Esophagus mucosa (tissue), 1 donor: Measurements from ENCODE around the gene MYO1H. TPM values are rescaled to one million over a fixed set of nuclear protein-coding genes. Genes with fewer than 3 reads are reported as not detected.
"Not testable (repeated sequence)": the region's sequence is repeated elsewhere in the genome, so short reads cannot be mapped to it uniquely, and the experiment has no call there.

Source experiments
- ATAC-seq: fragments of 200-7000 bp; cut with Tn5 transposase; one replicate; pipeline ENCODE4 v1.9.1; 2020
- total RNA-seq: library from RNA; stranded (reverse); gene quantifications from one replicate; pipeline ENCODE4 v1.2.4, GENCODE V29; 2023
- donor health status: DM: yes; HTN: yes; CAD: no.

Gene MYO1H, protein sequence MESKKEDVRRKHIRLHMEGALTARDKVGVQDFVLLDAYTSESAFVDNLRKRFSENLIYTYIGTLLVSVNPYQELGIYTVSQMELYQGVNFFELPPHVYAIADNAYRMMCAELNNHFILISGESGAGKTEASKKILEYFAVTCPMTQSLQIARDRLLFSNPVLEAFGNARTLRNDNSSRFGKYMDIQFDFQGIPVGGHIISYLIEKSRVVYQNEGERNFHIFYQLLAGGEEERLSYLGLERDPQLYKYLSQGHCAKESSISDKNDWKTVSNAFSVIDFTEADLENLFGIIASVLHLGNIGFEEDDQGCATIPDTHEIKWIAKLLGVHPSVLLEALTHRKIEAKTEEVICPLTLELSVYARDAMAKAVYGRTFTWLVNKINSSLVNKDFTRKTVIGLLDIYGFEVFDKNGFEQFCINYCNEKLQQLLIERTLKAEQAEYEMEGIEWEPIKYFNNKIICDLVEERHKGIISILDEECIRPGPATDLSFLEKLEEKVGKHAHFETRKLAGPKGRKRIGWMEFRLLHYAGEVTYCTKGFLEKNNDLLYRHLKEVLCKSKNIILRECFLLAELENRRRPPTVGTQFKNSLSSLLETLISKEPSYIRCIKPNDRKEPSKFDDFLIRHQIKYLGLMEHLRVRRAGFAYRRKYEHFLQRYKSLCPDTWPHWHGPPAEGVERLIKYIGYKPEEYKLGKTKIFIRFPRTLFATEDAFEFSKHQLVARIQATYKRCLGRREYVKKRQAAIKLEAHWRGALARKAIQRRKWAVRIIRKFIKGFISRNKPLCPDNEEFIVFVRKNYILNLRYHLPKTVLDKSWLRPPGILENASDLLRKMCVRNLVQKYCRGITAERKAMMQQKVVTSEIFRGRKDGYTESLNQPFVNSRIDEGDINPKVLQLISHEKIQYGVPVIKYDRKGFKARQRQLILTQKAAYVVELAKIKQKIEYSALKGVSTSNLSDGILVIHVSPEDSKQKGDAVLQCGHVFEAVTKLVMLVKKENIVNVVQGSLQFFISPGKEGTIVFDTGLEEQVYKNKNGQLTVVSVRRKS
- 1.0 TPM for total RNA-seq

DNA sequence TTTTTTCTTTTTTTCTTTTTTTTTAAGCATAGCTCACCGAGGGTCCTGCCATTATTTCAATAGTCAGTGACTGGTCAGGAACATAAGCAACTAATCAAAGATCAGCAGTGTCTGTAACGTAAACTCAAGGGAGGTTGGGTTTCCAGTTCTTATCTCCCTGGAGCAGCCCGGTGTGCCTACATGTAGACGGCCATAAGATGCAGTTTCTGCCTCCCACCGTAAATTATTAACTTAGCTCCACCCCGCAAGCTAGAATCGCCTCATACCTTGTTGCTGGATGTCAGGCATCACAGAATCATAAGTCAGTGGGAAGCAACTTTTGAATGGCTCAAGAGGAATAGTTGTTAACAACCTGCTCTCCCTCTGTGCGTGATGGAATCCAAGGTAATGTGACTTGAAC is at the start of gene MYO1H:
TSS of gene MYO1H (plus strand) at position 312 of the 400 bp plus-strand sequence. CDS start at position 373, 61 bp downstream.
- ATAC-seq, result no peak

DNA sequence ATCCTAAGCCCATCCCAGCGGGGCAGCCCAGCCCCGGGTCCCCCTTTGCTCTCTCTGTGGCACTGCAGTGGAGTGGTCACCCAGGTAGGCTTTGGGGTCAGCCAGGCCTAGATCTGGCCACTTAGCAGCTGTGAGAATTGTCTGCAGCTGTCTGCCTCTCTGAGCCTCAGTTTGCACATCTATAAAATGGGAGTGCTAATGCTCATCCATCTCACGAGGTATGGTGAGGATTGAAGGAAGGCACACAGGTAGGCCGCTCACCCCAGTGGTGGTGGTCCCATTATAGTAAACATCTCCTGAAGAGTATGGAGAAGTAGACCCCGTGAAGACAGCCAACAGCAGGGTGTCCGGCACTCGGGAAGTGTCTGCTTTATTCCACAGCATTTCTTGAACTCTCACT is 47.9 kb upstream of the MYO1H start:
- ATAC-seq, result no peak

DNA sequence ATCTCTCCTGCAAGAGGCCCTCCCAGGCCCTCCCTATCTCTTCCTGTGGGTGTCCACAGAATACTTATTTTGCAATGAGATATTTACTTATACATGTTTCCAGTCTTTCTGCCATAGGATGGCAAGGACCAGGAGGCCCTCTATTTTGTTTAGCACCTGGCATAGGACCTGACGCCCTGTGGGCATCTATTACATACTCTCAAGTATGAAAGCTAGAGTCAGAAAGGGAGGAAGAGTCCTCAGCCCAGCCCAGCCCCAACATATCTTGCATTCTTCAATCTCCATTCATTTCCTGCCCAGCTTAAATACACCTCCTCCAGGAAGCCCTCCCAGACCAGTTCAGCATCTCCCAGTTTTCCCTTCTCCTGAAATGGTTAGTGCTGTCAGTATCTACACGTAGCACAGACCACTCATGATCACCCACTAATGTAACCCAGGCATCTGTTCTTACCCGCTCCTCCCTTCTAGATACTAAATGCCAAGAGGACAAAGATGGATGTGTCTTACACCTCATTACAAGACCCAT is 46.0 kb upstream of the MYO1H start:
- no peak for ATAC-seq

DNA sequence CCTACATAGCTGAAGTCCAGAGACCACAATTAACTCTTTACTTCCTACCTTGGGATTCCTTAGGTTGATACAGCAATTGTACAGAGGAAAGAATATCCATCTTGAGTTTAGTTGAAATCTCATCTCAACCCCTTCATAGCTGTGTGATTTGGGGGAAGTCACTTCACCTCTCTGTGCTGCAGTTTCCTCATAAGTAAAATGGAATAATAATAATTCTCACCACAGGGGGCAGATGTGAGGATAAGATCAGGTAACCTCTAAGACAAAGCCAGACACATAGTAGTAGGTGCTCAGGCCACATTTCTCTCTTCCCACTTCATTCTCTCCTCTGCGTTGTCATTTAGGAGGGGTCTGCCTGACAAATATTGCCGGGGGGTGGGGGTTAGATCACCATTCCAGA is 45.3 kb upstream of the MYO1H start:
- peak; percentile 39 for ATAC-seq

DNA sequence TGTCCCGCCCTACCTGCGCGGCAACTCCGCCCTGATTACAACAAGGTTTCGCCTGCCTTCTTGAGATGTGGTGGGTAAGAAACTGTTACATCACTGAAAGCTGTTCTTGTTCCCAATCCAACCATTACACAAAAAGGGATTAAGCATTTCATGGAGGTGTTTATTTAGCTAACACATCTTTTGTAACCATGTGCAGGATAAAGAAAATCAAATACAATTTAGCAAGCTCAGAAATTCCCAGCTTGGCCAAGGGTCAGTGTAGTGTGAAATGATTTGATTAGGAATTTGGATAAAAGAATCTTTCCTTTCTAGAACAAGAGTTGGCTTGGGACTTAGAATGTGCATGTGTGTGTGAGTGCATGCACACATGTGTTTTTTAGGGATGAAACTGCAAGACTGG is 44.9 kb upstream of the MYO1H start:
- ATAC-seq, result no peak

DNA sequence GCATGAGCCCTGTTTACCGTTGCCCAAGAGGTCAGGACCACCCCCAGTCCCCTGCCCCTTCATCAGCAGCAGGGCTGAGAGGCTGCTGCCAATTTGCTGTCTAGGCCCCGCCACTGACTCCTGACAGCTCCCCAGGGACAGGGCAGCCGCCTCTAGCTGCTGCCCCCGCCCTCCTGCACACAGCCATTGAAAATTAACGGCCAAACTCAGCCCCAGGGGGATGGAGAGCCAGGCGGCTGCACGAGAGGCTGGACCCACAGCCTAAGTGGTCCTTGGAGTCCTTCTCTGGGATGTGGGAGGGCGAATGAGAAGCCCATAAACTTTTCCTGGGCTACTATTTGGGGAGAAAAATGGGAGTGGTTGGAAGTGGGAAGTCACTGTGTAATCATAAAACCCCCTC is 43.2 kb upstream of the MYO1H start:
- ATAC-seq, result no peak

DNA sequence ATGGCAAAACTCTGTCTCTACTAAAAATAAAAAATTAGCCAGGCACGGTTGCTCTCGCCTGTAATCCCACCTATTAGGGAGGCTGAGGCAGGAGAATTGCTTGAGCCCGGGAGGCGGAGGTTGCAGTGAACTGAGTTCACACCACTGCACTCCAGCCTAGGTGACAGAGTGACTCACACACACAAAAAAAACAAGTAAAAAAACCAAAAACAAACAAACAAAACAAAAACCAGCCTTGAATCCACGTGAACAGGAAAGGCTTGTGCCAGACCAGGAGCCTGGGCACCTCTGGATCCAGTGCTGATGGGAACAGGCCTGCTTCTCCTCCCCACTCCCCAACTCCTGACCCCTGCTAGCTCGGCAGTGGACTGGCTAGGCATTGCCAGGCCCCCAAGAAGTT is 42.2 kb upstream of the MYO1H start:
- ATAC-seq, result no peak

DNA sequence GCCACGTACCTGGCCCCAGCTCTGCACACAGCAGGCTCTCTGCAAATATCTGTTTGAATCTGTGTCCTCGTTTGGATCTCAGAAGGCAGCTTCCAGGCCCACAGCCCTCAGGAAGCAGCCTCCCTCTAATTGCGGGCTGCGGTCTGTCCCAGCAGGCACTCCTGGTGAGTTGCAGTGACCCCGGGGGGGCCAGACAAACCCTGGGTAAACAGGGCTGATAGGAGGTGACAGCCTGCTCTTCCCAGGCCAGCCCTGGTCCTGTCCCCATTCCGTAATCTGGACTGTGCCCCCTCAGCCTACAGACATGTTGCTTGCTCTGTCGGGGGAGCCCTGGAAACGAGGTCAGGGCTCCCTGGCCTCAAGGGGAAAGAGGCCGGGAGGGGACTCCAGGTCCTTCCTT is 40.6 kb upstream of the MYO1H start:
- ATAC-seq, result no peak

DNA sequence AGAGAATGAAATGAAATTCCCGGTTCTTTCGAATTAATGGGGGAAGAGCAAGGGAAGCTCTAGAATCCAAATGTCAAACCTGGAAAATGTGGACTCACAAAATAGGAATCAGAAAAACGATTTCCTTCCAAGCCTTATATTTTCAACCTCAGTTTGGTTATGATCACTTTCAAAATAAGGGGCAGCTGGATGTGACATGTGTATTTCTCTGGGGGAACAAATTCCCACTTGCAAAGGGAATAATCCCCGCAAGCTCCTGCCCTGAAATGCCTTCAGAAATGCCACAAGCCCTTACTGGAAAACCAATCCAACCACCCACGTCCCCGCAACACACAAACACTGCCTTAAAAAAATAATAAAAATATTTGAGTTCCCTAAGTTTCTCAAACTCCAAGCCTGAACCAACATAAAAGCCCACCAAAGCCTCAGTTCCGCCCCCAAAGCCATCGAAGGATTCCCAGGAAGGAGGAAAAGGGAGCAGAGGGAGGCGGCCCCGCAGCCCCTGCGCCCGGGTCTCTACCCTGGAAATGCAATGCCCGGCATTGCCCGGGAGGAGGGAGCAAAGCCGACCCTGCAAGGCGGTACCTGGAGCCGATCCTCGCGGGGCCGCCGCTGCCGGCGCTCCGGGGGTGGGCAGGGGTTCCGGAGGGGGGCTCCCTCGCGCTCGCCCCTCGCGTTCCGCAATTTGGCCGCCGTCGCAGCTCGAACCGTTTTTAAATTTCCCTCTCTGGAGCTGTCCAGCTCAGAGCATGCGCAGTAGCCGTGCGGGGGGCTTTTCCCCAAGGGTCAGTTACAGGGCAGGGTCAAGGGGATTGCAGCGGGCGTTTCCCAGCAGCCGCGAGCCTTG is 38.9 kb upstream of the MYO1H start, which contains the start of gene FOXN4:
TSS of gene FOXN4 (minus strand) at position 751 of the 847 bp plus-strand sequence. CDS start 963 bp downstream, outside the sequence.
- ATAC-seq, result no peak

DNA sequence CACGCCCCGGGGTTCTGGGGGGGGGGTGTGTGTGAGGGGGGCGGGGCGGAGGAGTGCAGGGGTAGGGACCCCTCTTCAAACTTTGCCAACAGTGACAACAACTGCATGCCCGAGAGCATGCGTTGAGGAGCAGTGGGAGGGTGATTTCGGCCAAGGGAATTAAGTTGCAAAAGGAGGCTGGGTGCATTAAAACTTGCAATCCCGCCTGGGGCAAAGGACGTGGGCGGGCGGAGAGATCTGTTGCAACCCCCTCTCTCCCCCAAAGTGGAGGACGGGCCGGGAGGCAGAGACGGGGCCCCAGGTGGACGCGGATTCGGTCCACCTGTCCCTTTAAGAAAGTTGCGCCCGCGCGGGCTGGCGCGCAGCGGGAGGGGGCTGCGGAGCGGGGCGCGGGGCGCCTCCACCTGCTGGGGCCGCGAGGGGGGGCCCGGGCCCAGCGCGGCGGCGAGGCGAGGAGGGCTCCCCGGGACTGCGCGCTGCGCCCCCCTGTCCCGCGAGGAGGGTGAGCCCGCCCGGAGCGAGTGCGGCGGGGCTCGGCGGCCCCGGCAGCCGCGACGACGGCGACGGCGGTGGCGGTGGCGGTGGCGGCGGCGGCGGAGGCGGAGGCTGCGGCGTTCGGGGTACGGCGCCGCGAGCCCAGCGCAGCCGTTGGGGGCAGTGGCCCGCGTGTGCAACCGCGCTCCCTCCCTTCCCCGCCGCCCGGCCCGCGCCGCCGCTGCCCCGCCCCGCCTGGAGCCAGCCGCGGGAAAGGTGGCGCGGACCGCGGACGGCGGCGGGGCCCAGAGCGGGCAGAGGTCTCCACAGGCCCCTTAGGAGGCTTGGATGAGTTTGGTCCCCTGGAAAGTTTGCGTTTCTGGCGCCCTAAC is 38.1 kb upstream of the MYO1H start:
- no peak for ATAC-seq

DNA sequence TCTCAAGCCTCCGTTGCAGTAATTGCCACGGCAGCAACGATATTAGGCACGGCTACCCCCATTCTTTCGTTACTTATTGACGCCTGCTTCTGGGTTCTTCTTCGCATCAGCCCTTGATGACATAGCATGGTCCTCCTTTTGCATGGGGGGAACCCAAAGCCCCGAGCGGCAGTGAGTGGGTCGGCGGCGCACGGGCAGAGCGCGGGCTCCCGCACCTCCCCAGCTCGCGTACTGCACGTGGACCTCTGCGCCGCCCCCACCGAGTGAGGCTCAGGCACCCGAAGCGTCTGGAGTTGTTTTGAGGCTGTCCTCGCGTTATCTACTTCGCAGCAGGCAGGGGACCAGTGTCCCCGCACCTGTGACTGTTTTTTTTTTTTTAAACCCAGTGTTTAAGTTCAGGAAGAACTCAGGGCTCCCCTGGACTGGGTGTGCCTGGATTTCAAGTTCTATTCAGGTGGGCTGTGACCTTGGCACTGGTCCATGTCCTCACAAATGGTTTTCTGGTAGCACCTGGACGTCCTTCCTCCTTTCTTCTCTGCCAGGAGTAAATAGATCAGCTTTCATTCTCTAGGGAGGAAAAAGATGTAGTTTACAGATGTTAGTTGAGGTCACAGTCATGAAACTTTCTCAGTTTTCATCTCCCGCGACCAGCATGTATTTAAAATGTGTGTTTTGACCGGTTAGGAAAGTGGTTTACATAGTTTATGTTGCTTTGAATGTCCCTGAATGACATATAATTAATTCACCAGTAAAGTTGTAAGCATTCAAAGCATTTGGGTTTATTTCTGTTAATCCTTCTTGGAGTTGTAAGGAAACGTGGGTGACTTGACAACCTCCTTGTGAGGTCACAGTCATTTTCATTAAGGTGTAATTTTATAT is 37.2 kb upstream of the MYO1H start:
- no peak for ATAC-seq

DNA sequence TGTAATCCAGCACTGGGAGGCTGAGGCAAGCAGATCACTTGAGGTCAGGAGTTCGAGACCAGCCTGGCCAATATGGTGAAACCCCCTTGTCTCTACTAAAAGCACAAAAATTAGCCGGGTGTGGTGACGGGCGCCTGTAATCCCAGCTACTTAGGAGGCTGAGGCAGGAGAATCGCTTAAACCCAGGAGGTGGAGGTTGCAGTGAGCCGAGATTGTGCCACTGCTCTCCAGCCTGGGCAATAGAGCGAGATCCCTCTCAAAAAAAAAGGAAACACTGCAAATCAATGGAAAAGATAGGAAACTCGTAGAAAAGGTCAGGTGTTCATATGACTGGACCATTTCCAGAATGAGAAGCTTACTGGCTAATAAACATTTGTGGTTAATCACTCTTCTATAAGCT is 26.4 kb upstream of the MYO1H start:
- ATAC-seq, result not testable (repeated sequence)

DNA sequence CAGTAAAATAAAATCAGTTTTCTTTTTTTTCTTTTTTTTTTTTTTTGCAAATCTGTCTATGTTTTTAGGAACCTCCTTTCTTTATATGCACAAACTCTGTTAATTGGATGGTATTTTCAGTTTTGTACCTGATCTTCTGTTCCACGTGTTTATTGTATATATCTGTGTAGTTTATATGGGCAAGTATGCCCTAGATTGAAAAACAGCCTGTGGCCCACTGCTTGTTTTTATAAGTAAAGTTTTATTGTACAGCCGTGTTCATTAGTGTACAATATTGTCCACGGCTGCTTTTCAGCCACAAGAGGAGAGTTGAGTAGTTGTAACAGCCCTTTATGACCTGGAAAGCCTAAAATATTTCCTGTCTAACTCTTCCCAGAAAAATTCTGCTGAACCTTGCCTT is 18.7 kb upstream of the MYO1H start:
- ATAC-seq, result no peak

DNA sequence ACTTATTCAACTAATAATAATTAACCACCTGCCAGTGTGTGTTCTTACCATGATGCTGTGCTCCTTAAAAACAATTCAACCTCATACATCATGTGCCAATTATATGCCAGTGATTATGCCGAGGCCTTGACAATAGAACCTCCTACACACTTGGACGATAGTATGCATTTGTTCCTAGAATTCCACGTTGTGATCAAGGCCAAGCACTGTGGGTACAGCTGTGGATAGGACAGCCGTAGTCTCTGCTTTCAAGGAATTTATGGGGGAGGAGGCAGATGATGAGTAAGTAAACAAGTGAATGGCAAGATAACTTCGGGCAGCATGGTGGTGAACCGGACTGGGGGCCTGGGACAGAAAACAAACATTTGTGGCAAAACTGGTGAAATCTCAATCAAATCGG is 18.0 kb upstream of the MYO1H start:
- ATAC-seq, result no peak

DNA sequence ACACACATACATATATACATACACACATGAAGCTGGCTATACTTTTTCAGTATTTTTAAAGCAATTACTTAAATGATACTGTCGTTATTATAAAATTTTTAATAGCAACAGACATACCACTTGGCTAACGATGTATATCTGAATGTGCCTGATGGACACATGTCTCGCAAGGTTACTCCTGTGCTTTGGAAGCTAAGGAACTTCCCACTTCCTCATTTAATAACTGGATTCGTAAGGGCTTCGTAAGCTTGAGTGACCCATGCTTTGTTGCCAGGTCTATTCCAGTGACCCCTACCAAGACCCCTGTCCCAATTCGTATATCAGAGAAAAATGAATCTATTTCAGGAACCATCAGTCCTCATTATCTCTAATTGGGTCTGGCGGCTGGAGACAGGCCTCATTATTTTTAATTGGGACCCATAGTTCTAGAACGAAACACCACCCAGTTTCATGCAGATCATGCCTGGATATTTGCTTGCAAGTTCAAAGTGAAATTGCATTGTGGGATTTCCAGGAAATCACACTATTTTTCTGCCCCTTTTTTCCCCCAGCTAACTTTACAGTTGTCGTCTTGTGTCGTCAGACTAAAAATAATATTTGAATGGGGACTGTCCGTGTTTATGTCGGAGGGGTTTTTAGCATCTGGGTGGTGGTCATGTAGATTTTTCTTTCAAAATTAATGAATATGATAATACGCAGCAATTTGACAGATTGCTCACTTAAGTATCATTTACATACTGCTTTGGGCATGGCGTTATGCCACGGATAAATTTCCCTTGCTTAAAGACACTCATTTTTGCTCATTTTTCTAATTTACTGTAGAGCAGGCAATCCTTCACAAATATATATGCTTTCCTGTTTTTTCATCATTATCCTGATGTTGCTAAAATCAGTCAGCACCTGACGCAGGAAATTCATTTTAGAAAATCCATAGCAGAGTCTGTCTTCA is 17.1 kb upstream of the MYO1H start:
- ATAC-seq, result no peak

DNA sequence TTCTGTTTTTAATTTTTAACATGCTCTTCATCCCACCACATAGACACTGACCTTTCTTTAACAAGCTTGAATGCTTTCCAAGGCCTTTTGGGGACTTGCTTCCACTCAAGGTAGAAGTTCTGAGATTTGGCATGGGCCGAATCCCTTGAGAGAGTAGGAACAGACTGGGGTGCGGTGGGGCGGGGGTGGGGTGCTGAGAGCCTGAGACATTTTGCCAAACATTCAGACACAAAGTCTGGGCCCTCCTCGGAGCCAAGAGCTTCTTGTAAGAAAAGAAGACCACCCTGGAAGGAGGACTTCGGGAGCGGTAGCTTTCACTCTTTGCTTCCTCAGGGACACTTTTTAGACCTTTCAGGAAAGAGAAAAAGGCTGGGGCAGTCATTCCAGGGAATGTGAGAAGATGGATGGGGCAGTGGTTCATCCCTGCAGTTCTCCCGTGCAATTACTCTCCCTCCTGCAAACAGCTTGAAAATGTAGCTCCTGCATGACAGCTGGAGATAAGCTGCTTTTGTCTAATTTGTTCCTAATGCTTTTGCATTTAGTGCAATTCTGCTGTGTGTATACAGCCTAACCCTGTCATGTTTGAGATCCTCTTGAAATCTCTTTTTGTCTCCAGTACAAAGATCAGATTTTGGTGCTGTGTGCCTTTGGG is 16.3 kb upstream of the MYO1H start:
- no peak for ATAC-seq

DNA sequence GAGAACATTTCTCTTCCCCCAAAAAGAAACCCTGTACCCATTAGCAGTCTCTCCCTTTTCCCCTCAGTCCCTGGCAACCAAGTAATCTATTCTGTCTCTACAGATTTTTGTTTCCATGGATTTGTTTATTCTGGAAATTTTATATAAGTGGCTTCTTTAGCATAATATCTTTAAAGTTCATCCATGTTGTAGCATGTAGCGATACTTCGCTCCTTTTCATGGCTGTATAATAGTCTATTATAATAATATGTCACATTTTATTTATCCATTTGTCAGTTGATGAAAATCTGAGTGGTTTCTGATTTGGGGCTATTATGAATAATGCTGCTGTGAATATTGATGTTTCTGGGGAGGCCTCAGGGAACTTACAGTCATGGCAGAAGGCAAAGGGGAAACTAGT is 12.8 kb upstream of the MYO1H start:
- no peak for ATAC-seq

DNA sequence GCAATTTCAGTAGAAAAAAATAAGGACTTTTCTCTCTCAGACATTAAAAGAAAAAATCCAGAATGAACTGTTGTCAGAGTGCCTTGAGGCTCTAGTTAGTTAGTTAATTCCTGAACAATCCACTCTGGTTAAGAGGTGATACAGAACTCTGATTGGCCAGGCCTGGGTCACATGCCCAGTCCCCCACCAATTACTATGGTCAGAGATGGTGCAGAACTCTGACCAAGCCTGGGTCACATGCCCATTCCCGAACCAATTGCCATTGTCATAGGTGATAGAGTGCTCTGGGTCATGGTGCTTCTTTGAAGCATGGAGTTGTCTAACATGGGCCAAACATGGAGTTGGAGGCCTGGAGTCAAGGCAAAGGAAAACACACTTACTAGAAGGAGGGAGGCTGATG is 11.1 kb upstream of the MYO1H start:
- no peak for ATAC-seq
